ENCODE results near the gene SOS1. TPM values are rescaled to one million over a fixed set of nuclear protein-coding genes. Genes with fewer than 3 reads are reported as not detected.
A peak's percentile ranks its signal among the peaks of the same experiment; 100 is the strongest.
"Not testable (repeated sequence)": the region's sequence is repeated elsewhere in the genome, so short reads cannot be mapped to it uniquely, and the experiment has no call there.

The SOS1 gene
- total RNA-seq, 4 donors from 2014 or later = 38.7 to 49.1 (median 40.8) TPM

GRCh38 chr2:39142904-39143605 is 22.2 kb upstream of the SOS1 start:
- no peak for TF ChIP-seq POLR2A (IDR thresholded peaks at IDR 0.05)
- TF ChIP-seq CTCF (IDR thresholded peaks at IDR 0.05) = no peak
- Histone ChIP-seq H3K27ac (peak overlapping the region in 1 of 4 donors; percentile 6), H3K4me3 (no peak overlapping the region), H3K36me3 (no peaks in the 10 kb centered on the region), H3K4me1 (peaks cover 0 to 4% (median 0%) of the 10 kb centered on the region in 4 donors), H3K9me3 (no peaks in the 10 kb centered on the region), H3K27me3 (no peaks in the 10 kb centered on the region)
- DNase-seq = no peak

- H3K27ac ChIP-seq = peak overlapping the region in 2 of 4 donors; percentile 11 to 50
- peaks cover 0 to 4% (median 0%) of the 10 kb centered on the region in 4 donors for H3K4me1 ChIP-seq
- TF ChIP-seq POLR2A (IDR thresholded peaks at IDR 0.05) (no peak), CTCF (IDR thresholded peaks at IDR 0.05) (no peak)
- no peaks in the 10 kb centered on the region for H3K9me3 ChIP-seq
- no peaks in the 10 kb centered on the region for H3K27me3 ChIP-seq
- H3K36me3 ChIP-seq = no peaks in the 10 kb centered on the region
- peak in 1 of 3 donors; percentile 29 for DNase-seq
- H3K4me3 ChIP-seq = no peak overlapping the region
These were observed 20.8 kb upstream of the SOS1 start for GRCh38 chr2:39141334-39142271.

GRCh38 chr2:39140948-39141333 is 20.1 kb upstream of the SOS1 start:
- DNase-seq, H3K27me3 ChIP-seq, H3K4me3 ChIP-seq, H3K36me3 ChIP-seq, H3K4me1 ChIP-seq, H3K9me3 ChIP-seq: not testable (repeated sequence)
- H3K27ac ChIP-seq = peak overlapping the region in 2 of 4 donors; percentile 11 to 50

- Histone ChIP-seq H3K4me1 (peaks cover 0 to 4% (median 0%) of the 10 kb centered on the region in 4 donors), H3K27ac (peak overlapping the region in 1 of 4 donors; percentile 50), H3K36me3 (no peaks in the 10 kb centered on the region), H3K27me3 (no peaks in the 10 kb centered on the region), H3K9me3 (no peaks in the 10 kb centered on the region), H3K4me3 (no peak overlapping the region)
- no peak for DNase-seq
- TF ChIP-seq POLR2A (IDR thresholded peaks at IDR 0.05) = no peak
- no peak for TF ChIP-seq CTCF (IDR thresholded peaks at IDR 0.05)
These were observed 19.5 kb upstream of the SOS1 start for GRCh38 chr2:39140322-39140847.

GRCh38 chr2:39139511-39140237 is 18.8 kb upstream of the SOS1 start:
- no peak for DNase-seq
- Histone ChIP-seq H3K4me3 (no peak overlapping the region), H3K9me3 (no peaks in the 10 kb centered on the region), H3K36me3 (no peaks in the 10 kb centered on the region), H3K27ac (no peak overlapping the region), H3K27me3 (no peaks in the 10 kb centered on the region), H3K4me1 (peaks cover 0 to 4% (median 0%) of the 10 kb centered on the region in 4 donors)
- no peak for TF ChIP-seq CTCF (IDR thresholded peaks at IDR 0.05)

Data from Peyer's patch (tissue), 4 donors.